ENCODE measurements around the gene NOX4.
A peak's percentile ranks its signal among the peaks of the same experiment; 100 is the strongest.

NOX4 gene

DNA sequence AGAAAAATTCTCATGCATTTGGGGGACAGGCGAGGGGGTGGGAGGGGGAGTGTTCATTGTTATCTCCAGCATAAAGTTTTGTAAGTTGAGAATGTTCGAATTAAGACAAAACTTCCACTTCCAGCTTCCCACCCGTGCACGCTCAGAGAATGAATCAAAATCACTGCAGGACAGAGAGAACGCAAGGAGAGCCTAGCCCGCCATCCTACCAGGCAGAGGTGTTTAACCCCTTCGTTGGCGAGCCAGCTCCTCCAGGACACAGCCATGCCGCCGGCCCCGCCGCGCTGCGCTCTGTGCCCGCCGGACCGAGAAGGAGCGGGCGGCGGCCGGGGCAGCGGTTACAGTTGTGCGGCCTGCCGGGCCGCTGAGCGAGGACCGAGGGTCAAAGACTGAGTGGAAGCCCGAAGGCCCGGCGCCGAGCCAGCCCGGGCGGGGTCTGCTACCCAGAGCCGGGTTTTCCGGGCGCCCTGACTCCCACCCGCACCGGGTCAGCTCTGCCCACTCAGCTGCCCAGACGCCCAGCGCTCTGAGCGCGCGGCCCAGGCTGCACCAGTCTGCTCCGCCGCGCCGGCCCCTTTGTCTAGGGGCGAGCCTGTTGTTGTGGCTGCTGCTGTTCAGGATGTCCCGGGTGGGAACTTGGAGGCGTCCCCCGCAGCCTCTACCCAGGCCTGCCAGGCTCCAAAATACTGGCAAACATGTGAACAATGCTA, at the start of gene NOX4:
Gene NOX4 (minus strand): TSS at position 395 of the 710 bp plus-strand sequence. CDS start 129 bp downstream, at position 266.
- DNase-seq = peak; percentile 91

DNA sequence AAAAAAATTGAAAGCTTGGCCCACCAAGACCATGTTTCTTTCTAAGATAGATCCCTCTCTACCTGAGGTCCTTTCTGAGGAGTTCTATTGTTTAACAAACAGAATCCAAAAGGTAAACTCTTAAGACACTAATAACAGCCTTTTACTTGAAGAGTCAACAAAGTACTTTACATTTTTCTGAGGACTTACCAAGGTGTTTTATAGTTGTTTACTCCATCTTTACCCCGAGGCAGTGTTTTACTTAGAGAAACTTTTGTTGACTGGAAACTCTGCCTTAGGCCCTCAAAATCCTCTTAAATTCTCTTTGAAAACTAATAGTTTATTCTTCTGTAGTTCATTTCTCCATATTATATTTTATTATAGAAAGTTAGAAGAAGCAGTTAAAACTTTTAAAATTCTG, 49.7 kb upstream of the NOX4 start:
- DNase-seq = no peak

DNA sequence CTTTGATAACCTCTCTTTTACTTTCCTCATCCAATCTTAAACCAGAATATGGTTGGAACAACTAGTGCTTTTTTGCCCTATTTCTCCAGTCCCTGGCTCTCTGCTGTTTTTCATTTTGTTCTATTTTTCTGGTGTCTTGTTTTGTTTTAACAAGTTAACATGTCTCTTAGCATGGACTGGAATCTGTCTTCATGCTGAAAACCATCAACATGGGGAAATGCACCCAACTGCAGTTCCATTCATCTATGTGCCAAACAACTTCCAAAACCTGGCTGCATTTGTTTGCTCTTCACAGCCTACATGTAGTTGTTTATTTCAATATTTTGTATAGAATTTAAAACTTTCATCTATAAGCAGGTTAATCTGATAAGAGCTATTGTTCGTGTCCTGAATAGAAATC, 46.8 kb upstream of the NOX4 start:
- DNase-seq = no peak

DNA sequence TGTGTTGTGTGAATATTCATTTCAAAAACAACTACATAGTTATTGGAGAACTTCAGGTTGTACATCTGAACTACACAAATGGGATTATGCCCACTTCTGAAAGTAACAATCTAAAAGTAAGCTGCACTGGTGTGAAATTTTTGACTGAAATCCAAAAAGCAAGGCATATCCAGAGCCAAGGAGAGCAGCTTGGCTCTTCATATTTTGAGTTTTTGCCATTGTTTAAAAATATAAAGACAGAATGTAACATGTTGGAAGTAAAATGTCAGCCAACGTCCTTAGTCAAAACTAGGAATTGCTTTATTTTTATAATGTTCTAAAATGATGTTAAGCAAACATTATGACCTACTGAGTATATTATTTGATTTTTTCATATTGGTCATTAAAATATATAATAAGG, 45.8 kb upstream of the NOX4 start:
- no peak for DNase-seq

DNA sequence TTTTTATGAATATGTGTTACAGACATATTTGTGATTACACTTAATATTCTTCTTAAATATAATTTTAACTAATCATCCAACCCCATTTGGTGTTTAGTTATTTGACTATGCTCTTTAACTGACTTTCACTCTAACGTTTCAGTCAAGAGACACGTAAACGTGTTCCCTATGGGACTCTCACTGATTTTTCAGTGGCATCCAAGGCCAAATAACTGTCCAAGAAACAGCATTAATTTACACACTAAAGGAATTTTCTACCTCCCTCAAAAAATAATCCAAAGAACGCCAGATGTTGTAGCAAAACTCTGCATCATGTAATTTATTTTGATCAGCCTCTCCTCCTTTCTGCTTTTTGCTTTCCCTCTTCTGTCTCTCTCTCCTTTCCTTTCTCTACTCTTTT, 44.0 kb upstream of the NOX4 start:
- no peak for DNase-seq

DNA sequence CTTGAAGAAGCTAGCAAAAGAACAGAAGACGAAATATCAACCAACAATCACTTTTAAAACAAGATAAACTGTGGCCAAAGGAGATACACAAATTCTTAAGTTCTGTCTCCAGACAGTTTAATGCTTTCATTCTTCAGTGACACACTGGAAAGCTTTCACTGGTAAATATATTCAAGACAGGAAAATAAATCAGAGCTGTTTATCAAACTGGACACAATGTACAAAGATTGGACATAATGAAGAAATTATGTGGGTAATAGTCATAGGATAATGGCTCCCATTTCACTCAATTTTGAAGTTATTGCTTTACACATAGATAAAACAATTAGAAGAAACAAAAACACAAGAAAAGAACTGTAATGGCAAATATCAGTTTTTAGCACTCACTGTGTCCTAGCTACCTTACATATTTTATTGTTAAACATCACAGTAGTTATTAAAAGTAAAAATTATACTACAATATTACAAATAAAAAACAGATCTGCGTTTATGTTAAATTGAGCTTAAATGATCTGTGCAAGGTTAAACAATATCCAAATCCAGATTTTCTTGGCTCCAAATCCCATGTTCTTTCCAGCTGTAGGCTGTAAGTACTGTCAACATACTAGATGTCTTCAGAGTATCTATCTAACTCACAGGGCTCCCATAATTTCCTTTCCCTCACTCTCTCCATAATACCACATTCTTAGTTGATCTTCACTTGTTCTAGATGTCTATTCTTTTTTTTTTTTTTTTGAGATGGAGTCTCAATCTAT, 38.6 kb upstream of the NOX4 start:
- peak; percentile 10 for DNase-seq

DNA sequence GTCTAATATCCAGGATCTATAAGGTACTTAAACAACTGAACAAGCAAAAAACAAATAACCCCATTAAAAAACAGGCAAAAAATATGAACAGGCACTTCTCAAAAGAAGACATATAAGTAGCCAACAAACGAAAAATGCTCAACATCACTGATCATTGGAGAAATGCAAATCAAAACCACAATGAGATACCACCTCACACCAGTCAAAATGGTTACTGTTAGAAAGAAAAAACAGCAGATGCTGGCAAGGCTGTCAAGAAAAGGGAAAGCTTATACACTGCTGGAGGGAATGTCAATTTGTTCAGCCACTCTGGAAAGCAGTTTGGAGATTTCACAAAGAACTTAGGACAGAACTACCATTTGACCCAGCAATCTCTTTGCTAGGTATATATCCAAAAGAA, 30.6 kb upstream of the NOX4 start:
- DNase-seq = no peak

DNA sequence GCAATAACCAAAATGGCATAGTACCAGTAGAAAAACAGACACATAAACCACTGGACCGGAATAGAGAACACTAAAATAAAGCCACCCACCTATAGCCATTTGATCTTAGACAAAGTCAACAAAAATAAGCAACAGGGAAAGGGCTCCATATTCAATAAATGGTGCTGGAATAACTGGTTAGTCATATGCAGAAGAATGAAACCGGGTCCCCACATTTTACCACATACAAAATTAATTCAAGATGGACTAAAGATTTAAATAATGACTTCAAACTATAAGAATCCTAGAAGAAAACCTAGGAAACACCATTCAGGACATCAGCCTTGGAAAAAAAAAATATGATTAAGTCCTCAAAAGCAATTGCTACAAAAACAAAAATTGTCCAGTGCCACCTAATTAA, 30.1 kb upstream of the NOX4 start:
- DNase-seq = no peak

DNA sequence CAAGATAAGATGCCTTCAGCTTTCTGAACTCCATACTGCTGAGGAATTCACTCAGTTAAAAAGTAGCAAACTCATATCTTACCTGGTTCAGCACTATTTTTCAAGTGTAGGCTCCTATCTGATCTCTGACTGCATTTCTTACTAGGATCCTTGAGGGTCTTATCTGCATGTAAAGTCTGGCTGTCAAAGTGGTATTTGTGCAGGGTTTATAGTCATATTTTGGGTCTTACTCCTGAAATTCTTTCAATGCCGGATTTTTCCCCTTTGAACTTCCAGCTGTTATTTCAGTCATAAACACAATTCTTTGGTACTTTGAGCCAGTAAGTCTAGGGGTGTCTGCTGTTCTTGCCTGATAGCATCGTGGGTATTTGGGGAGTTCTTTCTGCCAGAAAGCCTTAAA, 25.3 kb upstream of the NOX4 start:
- DNase-seq = no peak

DNA sequence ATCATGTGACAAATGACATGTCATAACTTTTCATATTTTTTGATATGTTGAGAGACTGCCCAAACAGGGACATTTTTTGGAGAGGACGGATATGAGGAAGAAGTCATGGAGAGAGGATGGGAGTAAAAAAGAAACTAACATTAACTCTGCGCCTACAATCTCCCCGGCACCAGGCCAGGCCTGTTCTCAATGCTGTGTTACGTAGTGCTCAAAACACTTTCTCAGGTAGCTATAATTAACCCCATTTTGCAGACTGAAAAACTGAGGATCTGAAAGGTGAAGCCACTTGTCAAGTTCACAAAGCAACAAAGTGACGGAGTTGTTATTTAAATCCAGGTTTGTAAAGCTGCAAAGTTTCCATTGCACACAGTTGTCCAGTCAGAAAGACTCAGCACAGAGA, 17.4 kb upstream of the NOX4 start:
- no peak for DNase-seq

DNA sequence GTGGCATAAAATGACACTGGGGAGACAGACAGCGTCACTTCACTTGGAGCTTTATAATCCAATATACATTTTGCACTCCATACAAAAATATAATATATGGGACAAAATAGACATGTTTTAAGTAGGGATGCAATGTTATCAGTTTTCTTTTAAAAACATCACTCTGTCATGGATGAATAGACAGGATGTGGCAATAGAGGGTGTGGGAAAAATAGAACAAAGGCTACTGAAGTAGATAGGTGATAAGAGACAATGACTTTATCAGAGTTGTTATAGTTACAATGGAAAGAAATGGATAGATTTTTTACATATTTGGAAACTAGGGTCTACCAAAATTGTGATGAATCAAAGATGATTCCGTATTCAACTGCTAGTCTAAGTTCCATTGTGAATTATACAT, 13.1 kb upstream of the NOX4 start:
- no peak for DNase-seq

DNA sequence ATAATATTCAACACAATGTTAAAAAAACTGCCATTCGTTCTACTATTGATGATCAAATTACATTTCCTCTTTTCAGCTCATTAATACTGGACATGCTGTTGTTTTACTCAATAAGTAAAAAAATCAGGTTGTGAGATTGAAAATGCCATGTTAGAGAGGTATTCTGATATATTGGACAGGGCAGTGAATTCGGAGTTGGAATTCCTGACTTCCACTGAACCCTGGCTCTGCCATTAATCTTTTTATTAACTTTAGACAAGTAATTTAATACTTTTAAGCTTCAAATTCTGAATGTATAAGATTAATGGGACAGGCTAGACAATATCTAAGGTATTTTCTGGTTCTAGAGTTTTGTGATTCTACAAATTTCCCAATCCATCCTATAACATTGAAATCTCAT, 12.2 kb upstream of the NOX4 start:
- no peak for DNase-seq

DNA sequence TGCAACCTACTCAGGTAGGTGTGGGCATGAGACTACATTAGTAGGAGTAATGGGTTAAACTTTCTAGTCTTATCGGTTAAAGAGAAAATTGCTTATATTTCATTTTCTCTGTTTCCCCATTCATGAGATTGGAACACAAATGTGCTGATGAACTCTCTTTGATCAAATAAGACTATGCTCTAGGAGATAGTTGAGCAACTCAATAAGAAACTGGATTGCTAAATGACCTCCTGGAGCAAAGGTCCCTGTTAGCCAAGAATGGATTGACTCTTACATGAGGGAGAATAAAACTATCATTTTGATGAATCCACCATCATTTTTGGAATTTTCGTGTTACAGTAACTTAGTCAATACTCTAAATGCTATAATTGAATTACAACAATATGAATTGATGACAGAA, 11.1 kb upstream of the NOX4 start:
- DNase-seq = no peak

DNA sequence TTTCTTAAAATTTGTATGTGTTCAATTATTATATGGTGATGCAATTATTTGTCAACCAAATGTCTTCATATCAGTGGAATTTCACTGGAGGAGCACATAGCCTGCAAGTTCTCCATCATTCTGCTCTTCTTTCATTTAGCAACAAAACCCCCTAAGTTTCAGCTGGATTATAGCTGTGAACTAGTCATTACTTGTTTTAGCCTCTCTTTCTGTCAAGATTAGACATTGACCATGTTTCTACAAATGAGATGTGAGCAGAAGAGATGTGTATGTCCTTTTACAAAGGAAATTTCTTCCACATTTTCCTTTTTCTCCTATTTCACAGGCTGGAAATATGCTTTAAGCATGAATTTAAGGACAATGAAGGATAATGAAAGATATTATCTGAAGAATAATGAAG, 9.2 kb upstream of the NOX4 start:
- no peak for DNase-seq

DNA sequence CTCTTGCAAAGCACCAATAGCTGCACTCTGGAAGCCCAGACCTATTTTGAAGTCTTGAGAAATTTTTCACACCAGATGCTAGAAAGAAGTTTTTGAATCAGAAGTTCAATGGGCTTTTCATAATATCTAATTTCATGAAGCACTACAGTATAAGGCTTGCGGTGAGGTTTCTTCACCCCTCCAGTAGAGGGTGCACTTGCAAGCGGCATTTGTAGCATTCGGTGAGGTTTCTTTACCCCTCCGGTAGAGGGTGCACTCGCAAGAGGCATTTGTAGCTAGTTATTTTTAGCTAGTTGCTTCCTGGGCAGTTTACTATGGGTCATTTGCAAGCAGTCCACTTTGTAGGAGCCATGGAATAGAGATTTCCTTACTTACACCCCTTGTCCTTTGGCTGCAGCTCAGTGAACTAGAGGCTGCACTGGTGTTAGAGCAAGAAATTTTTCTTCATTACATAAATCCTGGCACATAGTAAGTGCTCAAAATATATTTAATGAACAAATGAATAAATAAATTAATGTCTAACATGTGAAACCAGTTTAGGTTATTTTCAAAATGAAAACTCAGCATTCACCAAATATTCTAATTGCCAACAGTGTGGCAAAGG, 7.8 kb upstream of the NOX4 start:
- DNase-seq = no peak

DNA sequence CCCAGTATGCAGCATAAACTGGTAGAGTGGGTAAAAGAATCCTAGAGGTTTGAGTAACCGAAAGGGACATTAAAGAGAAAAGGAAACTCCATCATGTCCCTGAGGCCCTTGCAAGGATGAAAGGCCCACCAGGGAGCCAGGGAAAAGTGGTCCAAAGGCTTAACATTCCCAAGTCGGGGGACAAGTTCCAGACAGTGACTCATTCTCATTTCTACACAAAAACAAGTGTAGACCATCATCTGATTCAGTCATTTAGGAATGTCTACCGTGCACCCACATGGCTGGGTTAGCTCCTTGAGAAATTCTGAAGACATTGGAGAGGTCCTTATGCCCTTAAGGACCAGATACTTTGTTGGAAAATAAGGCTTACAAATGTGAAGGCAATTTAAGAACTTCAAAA, 4.8 kb upstream of the NOX4 start:
- DNase-seq = no peak

DNA sequence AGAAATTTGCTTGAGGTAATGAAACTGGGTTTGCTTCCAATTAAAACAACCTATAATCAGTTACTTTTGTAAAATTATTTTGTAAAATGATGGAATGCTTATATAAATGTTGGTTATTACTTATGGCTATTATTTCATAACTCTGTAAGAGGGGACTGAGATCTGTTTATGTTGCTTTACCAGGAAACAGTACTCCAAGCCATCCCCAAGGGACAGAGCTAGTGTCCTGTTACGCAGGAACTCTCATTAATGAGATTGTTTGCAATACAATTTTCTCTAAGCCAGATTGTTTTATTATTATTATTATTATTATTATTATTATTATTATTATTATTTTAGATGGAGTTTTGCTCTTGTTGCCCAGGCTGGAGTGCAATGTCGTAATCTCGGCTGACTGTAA, 2.3 kb upstream of the NOX4 start:
- no peak for DNase-seq

DNA sequence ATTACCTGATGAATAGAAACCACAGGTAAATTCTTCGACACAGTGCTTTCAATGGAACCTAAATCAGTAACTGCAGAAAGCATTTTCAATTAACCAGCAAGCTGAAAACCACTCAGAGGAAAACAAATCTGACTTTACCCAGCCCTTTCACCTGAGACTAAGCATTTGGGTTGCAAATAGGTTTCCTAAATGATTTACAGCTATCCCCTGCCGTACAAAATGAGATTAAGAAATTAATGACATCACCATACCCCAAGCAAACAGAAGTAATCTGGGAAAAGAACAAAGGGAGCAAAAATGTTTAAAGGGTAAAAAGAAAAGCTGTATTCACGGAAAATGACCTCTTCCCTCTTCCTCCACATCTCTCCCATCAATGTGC, 584 bp downstream of the NOX4 start:
- DNase-seq = no peak

DNA sequence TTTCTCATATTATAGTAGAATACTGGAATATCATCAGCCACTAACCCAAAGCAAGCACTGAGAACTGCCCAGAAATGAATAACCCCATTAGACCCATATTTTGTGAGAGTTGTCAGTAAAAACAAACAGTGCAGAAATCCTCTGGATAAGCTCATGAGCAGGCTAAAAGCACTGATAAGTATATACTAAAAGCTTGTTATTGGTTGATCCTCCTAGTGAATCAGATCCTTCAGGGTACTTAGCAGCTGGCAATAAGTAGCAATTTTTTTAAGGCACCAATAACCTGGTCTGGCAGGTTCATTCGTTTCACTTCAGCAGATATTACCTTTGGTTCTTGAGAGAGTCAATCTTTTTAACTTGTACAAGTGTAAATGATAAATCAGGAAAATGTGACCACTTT, 1.2 kb downstream of the NOX4 start:
- DNase-seq = peak; percentile 12

DNA sequence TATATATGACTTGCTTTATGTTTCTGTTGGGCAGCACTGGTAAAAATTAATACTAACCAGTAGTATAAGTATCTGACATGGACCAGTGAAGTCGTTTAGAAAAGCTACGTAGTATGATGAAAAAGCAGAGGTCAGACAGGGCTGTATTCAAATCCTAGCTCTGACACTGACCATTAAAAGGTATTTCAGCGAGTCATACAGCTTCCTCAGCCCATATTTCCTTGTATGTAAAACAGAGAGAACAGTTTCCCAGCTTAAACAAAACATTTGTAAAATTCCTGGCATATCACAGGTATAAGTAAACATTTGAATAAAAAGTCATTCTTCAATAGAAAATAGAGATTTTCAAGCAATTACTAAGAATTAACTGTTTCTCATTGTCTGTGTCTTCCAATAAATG, 4.2 kb downstream of the NOX4 start:
- DNase-seq = no peak

DNA sequence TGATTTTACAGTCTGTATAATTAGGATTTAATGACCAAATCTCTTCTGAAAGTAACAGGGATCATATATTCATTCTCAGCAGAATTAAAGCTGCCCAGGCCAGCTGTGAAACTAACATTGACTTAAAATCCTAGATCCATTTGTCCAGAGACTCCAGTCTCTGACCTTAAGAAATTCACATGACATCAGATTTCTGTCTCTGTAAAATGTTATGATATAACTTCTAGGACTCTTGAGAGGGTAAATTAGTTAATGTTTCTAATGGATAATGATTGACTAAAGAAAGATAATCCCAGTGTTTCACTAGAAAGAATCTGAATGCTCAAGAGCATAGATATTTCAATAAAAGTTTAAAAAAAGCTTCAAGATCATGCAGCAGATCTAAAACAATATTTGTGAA, 6.3 kb downstream of the NOX4 start:
- DNase-seq = no peak

DNA sequence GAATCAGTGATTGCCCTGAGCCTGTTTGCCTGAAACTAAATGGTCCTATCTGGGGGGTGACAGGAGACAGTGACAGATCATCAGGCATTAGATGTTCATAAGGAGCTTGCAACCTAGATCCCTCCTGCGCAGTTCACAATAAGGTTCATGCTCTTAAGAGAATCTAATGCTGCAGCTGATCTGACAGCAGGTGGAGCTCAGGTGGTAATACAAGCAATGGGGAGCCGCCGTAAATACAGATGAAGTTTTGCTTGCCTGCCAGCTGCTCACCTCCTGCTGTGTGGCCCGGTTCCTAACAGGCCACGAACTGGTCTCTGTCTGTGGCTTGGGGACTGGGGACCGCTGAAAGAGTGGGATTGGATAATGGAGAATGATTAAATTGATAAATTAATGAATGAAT, 14.0 kb downstream of the NOX4 start:
- no peak for DNase-seq

DNA sequence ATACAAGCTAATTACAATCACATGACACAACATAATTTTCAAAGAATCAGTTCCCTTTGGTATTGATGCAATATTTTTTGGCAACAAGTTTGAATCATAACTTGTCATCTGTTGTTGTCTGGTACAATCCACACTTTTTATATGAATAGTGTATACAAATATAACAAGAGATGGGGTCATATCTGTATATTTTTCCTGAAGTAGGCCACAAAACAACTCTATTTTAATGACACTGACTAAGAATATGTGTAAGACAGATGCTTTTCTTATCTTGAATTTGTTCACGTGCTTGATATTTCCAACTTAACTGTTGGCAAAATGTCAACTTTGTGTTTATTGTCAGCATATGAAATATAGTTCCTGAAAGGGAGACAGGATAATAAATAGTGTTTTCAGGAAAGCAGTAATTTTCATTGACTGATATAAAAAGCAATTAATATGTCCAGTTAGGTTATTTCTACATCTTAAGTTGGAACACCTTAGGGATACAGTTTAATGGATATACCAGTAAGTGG, 27.9 kb downstream of the NOX4 start:
- DNase-seq = no peak

DNA sequence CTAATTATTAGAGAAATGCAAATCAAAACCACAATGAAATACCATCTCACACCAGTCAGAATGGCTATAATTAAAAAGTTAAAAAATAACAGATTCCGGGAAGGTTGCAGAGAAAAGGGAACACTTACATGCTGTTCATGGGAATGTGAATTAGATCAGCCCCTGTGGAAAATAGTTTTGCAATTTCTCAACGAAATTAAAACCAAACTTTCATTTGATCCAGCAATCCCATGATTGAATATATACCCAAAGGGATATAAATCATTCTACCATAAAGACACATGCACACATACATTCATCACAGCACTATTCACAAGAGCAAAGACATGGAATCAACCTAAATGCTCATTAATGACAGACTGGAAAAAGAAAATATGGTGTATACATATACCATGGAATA, 32.5 kb downstream of the NOX4 start:
- no peak for DNase-seq

Data from eye (tissue), 1 donor.